Erythroblast (primary cell): ENCODE measurements around the gene AHSA1.

Source experiments
- GATA1 ChIP-seq: IDR thresholded peaks from 2 replicates; pipeline ENCODE4 v1.6.1; 2011; ENCODE audit warnings: low read depth, mild to moderate bottlenecking, control low read depth, low read length, moderate library complexity
- POLR2A ChIP-seq: IDR thresholded peaks from 2 replicates; pipeline ENCODE4 v1.6.1; 2011; ENCODE audit warnings: mild to moderate bottlenecking, low read length

DNA sequence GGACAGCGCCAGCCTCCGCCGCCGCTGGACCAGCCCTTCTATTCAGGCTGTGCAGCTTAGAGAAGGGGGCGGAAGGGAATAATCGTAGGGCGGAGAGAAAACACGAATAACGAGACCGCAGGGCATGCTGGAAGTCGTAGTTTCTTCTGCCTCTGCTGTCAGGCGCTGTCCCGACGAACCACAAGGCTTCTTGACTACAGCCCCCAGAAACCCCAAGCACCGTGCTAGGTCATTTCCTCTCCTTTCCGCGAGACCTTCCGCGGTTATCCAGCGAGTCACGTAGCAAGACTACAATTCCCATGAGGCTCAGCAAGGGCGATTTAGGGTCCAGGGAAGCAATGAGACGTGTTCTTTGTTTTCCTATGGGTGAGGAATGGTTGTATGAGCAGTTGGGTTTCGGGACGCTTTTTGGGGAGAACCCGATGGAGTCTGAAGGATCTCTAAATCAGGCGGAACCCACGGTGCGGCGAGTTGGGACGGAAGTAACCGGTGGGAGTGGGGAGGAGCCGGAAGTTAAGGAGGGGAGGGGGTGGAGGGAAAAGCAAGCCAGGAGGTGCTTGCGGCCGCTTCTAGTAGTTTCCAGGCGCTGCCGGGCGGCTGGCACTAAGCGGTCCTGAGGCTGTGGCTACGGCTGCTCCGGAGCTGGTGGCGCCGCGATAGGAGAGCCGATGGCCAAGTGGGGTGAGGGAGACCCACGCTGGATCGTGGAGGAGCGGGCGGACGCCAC lies at the start of gene AHSA1, which contains the start of gene VIPAS39:
- peak; percentile 73 for TF ChIP-seq POLR2A
- TF ChIP-seq GATA1 = no peak
